GM12891 (cell line): ENCODE measurements around the gene TSPAN15.

Source experiments
- PAX5 ChIP-seq: IDR thresholded peaks from 2 replicates; pipeline ENCODE4 v1.6.1; 2011; ENCODE audit warnings: low read length, moderate library complexity, mild to moderate bottlenecking; ENCODE audit not compliant: insufficient read depth, severe bottlenecking
- POLR2A ChIP-seq: IDR thresholded peaks from 2 replicates; pipeline ENCODE4 v1.6.1; 2011; ENCODE audit warnings: low read depth, low read length, control low read depth
- POLR2AphosphoS5 ChIP-seq: IDR thresholded peaks from 2 replicates; pipeline ENCODE4 v1.6.1; 2011; ENCODE audit warnings: low read depth, low read length, control low read depth
- POU2F2 ChIP-seq: IDR thresholded peaks from 2 replicates; pipeline ENCODE4 v1.6.1; 2011; ENCODE audit warnings: low read depth, mild to moderate bottlenecking, control low read depth, low read length, moderate library complexity
- TAF1 ChIP-seq: IDR thresholded peaks from 2 replicates; pipeline ENCODE4 v1.6.1; 2011; ENCODE audit warnings: low read depth, low read length, control low read depth

GRCh38 chr10:69468751-69469089 lies 17.5 kb downstream of the TSPAN15 start:
- TF ChIP-seq POLR2AphosphoS5, result no peak
- no peak for TF ChIP-seq POLR2A
- no peak for TF ChIP-seq TAF1
- no peak for TF ChIP-seq POU2F2
- no peak for TF ChIP-seq PAX5
